Measurements from ENCODE around the gene INPP5A. TPM values are rescaled to one million over a fixed set of nuclear protein-coding genes. Genes with fewer than 3 reads are reported as not detected.

The INPP5A gene
- total RNA-seq, 1 donor from 2014 or later, result 41.0 TPM

GRCh38 chr10:132714096-132714985, 176.8 kb downstream of the INPP5A start:
- DNase-seq (ENCODE audit: low spot score in 2 of 2, unreplicated experiment in 2 of 2), result peak in 1 of 2 experiments; percentile 13
- no peak overlapping the region for H3K4me3 Mint-ChIP-seq
- no peak overlapping the region for H3K27ac Mint-ChIP-seq
- peaks cover 23% of the 10 kb centered on the region for H3K36me3 Mint-ChIP-seq
- no peaks in the 10 kb centered on the region for H3K27me3 Mint-ChIP-seq (ENCODE audit: low read depth)
- H3K4me1 Mint-ChIP-seq, result no peaks in the 10 kb centered on the region
- H3K9me3 Mint-ChIP-seq, result no peaks in the 10 kb centered on the region
- no peak for TF ChIP-seq CTCF (IDR thresholded peaks at IDR 0.05; ENCODE audit: unreplicated experiment)

GRCh38 chr10:132714986-132715775, 177.6 kb downstream of the INPP5A start:
- DNase-seq (ENCODE audit: low spot score in 2 of 2, unreplicated experiment in 2 of 2), result peak in 1 of 2 experiments; percentile 19
- Mint-ChIP-seq H3K36me3 (peaks cover 20% of the 10 kb centered on the region), H3K27ac (no peak overlapping the region), H3K4me3 (no peak overlapping the region), H3K27me3 (ENCODE audit: low read depth) (no peaks in the 10 kb centered on the region), H3K9me3 (no peaks in the 10 kb centered on the region), H3K4me1 (no peaks in the 10 kb centered on the region)
- TF ChIP-seq CTCF (IDR thresholded peaks at IDR 0.05; ENCODE audit: unreplicated experiment), result no peak

GRCh38 chr10:132715776-132716680, 178.4 kb downstream of the INPP5A start:
- H3K36me3 Mint-ChIP-seq, result peaks cover 17% of the 10 kb centered on the region
- H3K9me3 Mint-ChIP-seq, result no peaks in the 10 kb centered on the region
- no peak for TF ChIP-seq CTCF (IDR thresholded peaks at IDR 0.05; ENCODE audit: unreplicated experiment)
- no peak overlapping the region for H3K4me3 Mint-ChIP-seq
- H3K27ac Mint-ChIP-seq, result no peak overlapping the region
- H3K27me3 Mint-ChIP-seq (ENCODE audit: low read depth), result no peaks in the 10 kb centered on the region
- no peaks in the 10 kb centered on the region for H3K4me1 Mint-ChIP-seq
- peak in 1 of 2 experiments; percentile 10 for DNase-seq (ENCODE audit: low spot score in 2 of 2, unreplicated experiment in 2 of 2)

- Mint-ChIP-seq H3K4me1 (peaks cover 3% of the 10 kb centered on the region), H3K4me3 (no peak overlapping the region), H3K27me3 (ENCODE audit: low read depth) (no peaks in the 10 kb centered on the region), H3K9me3 (no peaks in the 10 kb centered on the region), H3K36me3 (peaks cover 14% of the 10 kb centered on the region), H3K27ac (no peak overlapping the region)
- peak in 1 of 2 experiments; percentile 5 for DNase-seq (ENCODE audit: low spot score in 2 of 2, unreplicated experiment in 2 of 2)
- no peak for TF ChIP-seq CTCF (IDR thresholded peaks at IDR 0.05; ENCODE audit: unreplicated experiment)
Measured at GRCh38 chr10:132716691-132717490, 179.3 kb downstream of the INPP5A start.

Measured in mesothelial cell of epicardium (in vitro differentiated cells).